Measurements from ENCODE around the gene ALOX5.
A peak's percentile ranks its signal among the peaks of the same experiment; 100 is the strongest.

GRCh38 chr10:45464958-45465567, 91.0 kb downstream of the ALOX5 start:
- TF ChIP-seq CTCF (IDR thresholded peaks at IDR 0.05; ENCODE audit: insufficient read depth, low read length) (peak; percentile 93), REST (IDR thresholded peaks at IDR 0.05; ENCODE audit: insufficient replicate concordance, low read depth) (no peak), SPI1 (IDR thresholded peaks at IDR 0.05; ENCODE audit: borderline replicate concordance, low read depth) (no peak)
